ENCODE measurements around the gene TRIM24. TPM values are rescaled to one million over a fixed set of nuclear protein-coding genes. Genes with fewer than 3 reads are reported as not detected.

Gene TRIM24
- total RNA-seq, 1 experiment from 2014 or later = 28.4 TPM

- DNase-seq (ENCODE audit: low read depth, low spot score) (no peak), ATAC-seq (no peak)
- Histone ChIP-seq H3K27me3 (ENCODE audit: control insufficient read depth, insufficient read depth, low read length) (no peaks in the 10 kb centered on the region), H3K9me3 (ENCODE audit: control insufficient read depth, insufficient read depth, low read depth, low read length) (no peaks in the 10 kb centered on the region), H3K4me3 (ENCODE audit: low read depth in 2 of 2, low read length in 2 of 2) (no peak overlapping the region), H3K36me3 (ENCODE audit: control insufficient read depth, insufficient read depth, low read length) (no peaks in the 10 kb centered on the region), H3K4me1 (ENCODE audit: control insufficient read depth, insufficient read depth, low read length) (no peaks in the 10 kb centered on the region), H3K27ac (ENCODE audit: low read length) (no peak overlapping the region)
- TF ChIP-seq POLR2AphosphoS5 (IDR thresholded peaks at IDR 0.05; ENCODE audit: low read depth, low read length) (no peak), REST (IDR thresholded peaks at IDR 0.05; ENCODE audit: insufficient read depth in 1 of 2, low read depth in 2 of 2, low read length in 1 of 2) (no peak), TCF7L2 (IDR thresholded peaks at IDR 0.05; ENCODE audit: low read depth, low read length) (no peak), SIN3A (IDR thresholded peaks at IDR 0.05; ENCODE audit: borderline replicate concordance, insufficient read depth, low read depth, low read length) (no peak), CTCF (IDR thresholded peaks at IDR 0.05) (no peak)
- no TSS peak for BruUV-seq (replicated peaks)
- in situ Hi-C loops (cut with HindIII; ENCODE audit: low pct_unique_long_range_greater_than_20kb, low sequenced_read_pairs) = no loop called here
- intact Hi-C loops (cut with micrococcal nuclease; ENCODE audit: unreplicated experiment) = no loop called here
- ChIA-PET CTCF (no interaction called here), POLR2A (no interaction called here)
These were observed 150.7 kb downstream of the TRIM24 start for GRCh38 chr7:138610671-138611170.

GRCh38 chr7:138613630-138614029, 153.6 kb downstream of the TRIM24 start:
- ATAC-seq (no peak), DNase-seq (ENCODE audit: low read depth, low spot score) (no peak)
- Histone ChIP-seq H3K4me1 (ENCODE audit: control insufficient read depth, insufficient read depth, low read length) (no peaks in the 10 kb centered on the region), H3K27me3 (ENCODE audit: control insufficient read depth, insufficient read depth, low read length) (no peaks in the 10 kb centered on the region), H3K4me3 (ENCODE audit: low read depth in 2 of 2, low read length in 2 of 2) (no peak overlapping the region), H3K36me3 (ENCODE audit: control insufficient read depth, insufficient read depth, low read length) (no peaks in the 10 kb centered on the region), H3K27ac (ENCODE audit: low read length) (no peak overlapping the region), H3K9me3 (ENCODE audit: control insufficient read depth, insufficient read depth, low read depth, low read length) (no peaks in the 10 kb centered on the region)
- TF ChIP-seq REST (IDR thresholded peaks at IDR 0.05; ENCODE audit: insufficient read depth in 1 of 2, low read depth in 2 of 2, low read length in 1 of 2) (no peak), SIN3A (IDR thresholded peaks at IDR 0.05; ENCODE audit: borderline replicate concordance, insufficient read depth, low read depth, low read length) (no peak), CTCF (IDR thresholded peaks at IDR 0.05) (no peak), POLR2AphosphoS5 (IDR thresholded peaks at IDR 0.05; ENCODE audit: low read depth, low read length) (no peak), TCF7L2 (IDR thresholded peaks at IDR 0.05; ENCODE audit: low read depth, low read length) (no peak)
- POLR2A ChIA-PET = no interaction called here
- intact Hi-C loops (cut with micrococcal nuclease; ENCODE audit: unreplicated experiment) (no loop called here), in situ Hi-C loops (cut with HindIII; ENCODE audit: low pct_unique_long_range_greater_than_20kb, low sequenced_read_pairs) (no loop called here)
- no TSS peak for BruUV-seq (replicated peaks)
- CTCF ChIA-PET = no interaction called here

All from Panc1 (cell line).